ENCODE data around the gene ECSCR.
A peak's percentile ranks its signal among the peaks of the same experiment; 100 is the strongest.

ECSCR gene

GRCh38 chr5:139406963-139407362 is 55.6 kb downstream of the ECSCR start:
- H3K36me3 Mint-ChIP-seq (ENCODE audit: low read depth) = peaks cover 5% of the 10 kb centered on the region
- no peak overlapping the region for H3K27ac Mint-ChIP-seq
- peaks cover 39% of the 10 kb centered on the region for H3K4me1 Mint-ChIP-seq
- no peak for TF ChIP-seq CTCF (IDR thresholded peaks at IDR 0.05; ENCODE audit: unreplicated experiment in 3 of 3)
- H3K4me3 Mint-ChIP-seq = no peak overlapping the region
- no peaks in the 10 kb centered on the region for H3K9me3 Mint-ChIP-seq
- H3K27me3 Mint-ChIP-seq (ENCODE audit: low read depth) = no peaks in the 10 kb centered on the region

GRCh38 chr5:139404484-139404840 is 58.1 kb downstream of the ECSCR start:
- H3K36me3 Mint-ChIP-seq (ENCODE audit: low read depth) = peaks cover 2% of the 10 kb centered on the region
- no peaks in the 10 kb centered on the region for H3K27me3 Mint-ChIP-seq (ENCODE audit: low read depth)
- peaks cover 26% of the 10 kb centered on the region for H3K4me1 Mint-ChIP-seq
- H3K27ac Mint-ChIP-seq = peak overlapping the region; percentile 98 to 100 (median 99)
- H3K4me3 Mint-ChIP-seq = peak overlapping the region; percentile 90 to 96 (median 90)
- H3K9me3 Mint-ChIP-seq = no peaks in the 10 kb centered on the region
- no peak for TF ChIP-seq CTCF (IDR thresholded peaks at IDR 0.05; ENCODE audit: unreplicated experiment in 3 of 3)

GRCh38 chr5:139403787-139404483 is 58.6 kb downstream of the ECSCR start, which contains the start of gene SPATA24:
SPATA24 (minus strand) TSS chr5:139404089; CDS start chr5:139404060, 29 bp downstream.
- no peak for TF ChIP-seq CTCF (IDR thresholded peaks at IDR 0.05; ENCODE audit: unreplicated experiment in 3 of 3)
- peaks cover 6% of the 10 kb centered on the region for H3K36me3 Mint-ChIP-seq (ENCODE audit: low read depth)
- H3K4me3 Mint-ChIP-seq = peak within 1 kb of the TSS; percentile 90 to 96 (median 90)
- no peaks in the 10 kb centered on the region for H3K27me3 Mint-ChIP-seq (ENCODE audit: low read depth)
- H3K27ac Mint-ChIP-seq = peak within 1 kb of the TSS; percentile 98 to 100 (median 99)
- H3K9me3 Mint-ChIP-seq = no peaks in the 10 kb centered on the region
- H3K4me1 Mint-ChIP-seq = peaks cover 26% of the 10 kb centered on the region

GRCh38 chr5:139403418-139403786 is 59.1 kb downstream of the ECSCR start:
- H3K36me3 Mint-ChIP-seq (ENCODE audit: low read depth) = peaks cover 6% of the 10 kb centered on the region
- TF ChIP-seq CTCF (IDR thresholded peaks at IDR 0.05; ENCODE audit: unreplicated experiment in 3 of 3) = no peak
- H3K4me1 Mint-ChIP-seq = peaks cover 26% of the 10 kb centered on the region
- H3K4me3 Mint-ChIP-seq = peak overlapping the region; percentile 90 to 96 (median 90)
- peak overlapping the region; percentile 98 to 100 (median 99) for H3K27ac Mint-ChIP-seq
- no peaks in the 10 kb centered on the region for H3K27me3 Mint-ChIP-seq (ENCODE audit: low read depth)
- H3K9me3 Mint-ChIP-seq = no peaks in the 10 kb centered on the region

GRCh38 chr5:139402561-139403158 is 59.9 kb downstream of the ECSCR start:
- no peaks in the 10 kb centered on the region for H3K27me3 Mint-ChIP-seq (ENCODE audit: low read depth)
- H3K27ac Mint-ChIP-seq = peak overlapping the region; percentile 98 to 100 (median 99)
- peak overlapping the region; percentile 90 to 96 (median 90) for H3K4me3 Mint-ChIP-seq
- no peak for TF ChIP-seq CTCF (IDR thresholded peaks at IDR 0.05; ENCODE audit: unreplicated experiment in 3 of 3)
- H3K9me3 Mint-ChIP-seq = no peaks in the 10 kb centered on the region
- peaks cover 10% of the 10 kb centered on the region for H3K36me3 Mint-ChIP-seq (ENCODE audit: low read depth)
- H3K4me1 Mint-ChIP-seq = peaks cover 26% of the 10 kb centered on the region

Data from nephron (organoid).